Upper lobe of left lung (tissue), 6 donors: ENCODE measurements around the gene COMTD1. TPM values are rescaled to one million over a fixed set of nuclear protein-coding genes. Genes with fewer than 3 reads are reported as not detected.
A peak's percentile ranks its signal among the peaks of the same experiment; 100 is the strongest.
"Not testable (repeated sequence)": the region's sequence is repeated elsewhere in the genome, so short reads cannot be mapped to it uniquely, and the experiment has no call there.

Experiments
- ATAC-seq, 2 donors: fragments of 200-7000 bp; cut with Tn5 transposase; one replicate each; pipeline ENCODE4 v1.9.1; 2022; ENCODE audit warnings: mild to moderate bottlenecking in 2 of 2, moderate library complexity in 2 of 2; ENCODE audit not compliant: low FRiP score in 2 of 2
- DNase-seq, 2 donors: peaks; one replicate each; pipeline ENCODE4 v3.0.0-alpha.2; 2019 to 2020
- H3K27ac ChIP-seq, 4 donors: fragments of 200-600 bp; sonication (generic); one replicate each; pipeline ENCODE4 v1.5.1; 2016 to 2019
- H3K27me3 ChIP-seq, 4 donors: fragments of 200-600 bp; sonication (generic); one replicate each; pipeline ENCODE4 v1.5.1; 2017 to 2019
- H3K36me3 ChIP-seq, 4 donors: fragments of 200-600 bp; sonication (generic); one replicate each; pipeline ENCODE4 v1.5.1; 2016 to 2019
- H3K4me1 ChIP-seq, 4 donors: fragments of 200-600 bp; sonication (generic); one replicate each; pipeline ENCODE4 v1.5.1; 2018 to 2019
- H3K4me3 ChIP-seq, 4 donors: fragments of 200-600 bp; sonication (generic); one replicate each; pipeline ENCODE4 v1.5.1; 2017 to 2019; ENCODE audit warnings: mild to moderate bottlenecking in 2 of 4, moderate library complexity in 1 of 4
- H3K9me3 ChIP-seq, 4 donors: fragments of 200-600 bp; sonication (generic); one replicate each; pipeline ENCODE4 v1.5.1; 2018 to 2019
- CTCF ChIP-seq, 6 experiments: fragments of 450-650 bp in 4 of 6; fragments of 200-600 bp in 2 of 6; sonication (generic) in 2 of 6; IDR thresholded peaks; one replicate each; pipeline ENCODE4 v1.5.1; 2016 to 2019; ENCODE audit warnings: antibody characterized with exemption in 6 of 6
- EP300 ChIP-seq, 4 donors: sonication (generic); formaldehyde crosslinking; IDR thresholded peaks; one replicate each; pipeline ENCODE4 v1.5.1; 2017; ENCODE audit warnings: antibody characterized with exemption in 4 of 4, control low read depth in 2 of 4
- POLR2A ChIP-seq, 4 donors: fragments of 450-650 bp; IDR thresholded peaks; one replicate each; pipeline ENCODE4 v1.5.1; 2016 to 2017; ENCODE audit warnings: antibody characterized with exemption in 4 of 4, mild to moderate bottlenecking in 2 of 4
- POLR2AphosphoS5 ChIP-seq, 2 donors: sonication (generic); formaldehyde crosslinking; IDR thresholded peaks; one replicate each; pipeline ENCODE4 v1.5.1; 2017; ENCODE audit warnings: antibody characterized with exemption in 2 of 2
- WGBS, 2 donors: methylation state at CpG; one replicate each; pipeline ENCODE4 v1.1.5; 2017 to 2018; 5-methylcytosine and 5-hydroxymethylcytosine counted together
- total RNA-seq, 6 donors: library from RNA; depleted of rRNA in 4 of 6; stranded (reverse); fragments of >200 nt in 4 of 6; gene quantifications; one replicate each; pipeline versions ENCODE4 v1.1.0 to v1.2.1, GENCODE V29; 2016 to 2021
- donor health status: DM: no; HTN: no; CAD: no; lungs with moderate emphysema.
- donor health status: DM: no; HTN: yes; CAD: no; lungs with severe emphysema.

The COMTD1 gene
- total RNA-seq, 6 donors from 2014 or later = 28.0 to 56.6 (median 35.6) TPM

DNA sequence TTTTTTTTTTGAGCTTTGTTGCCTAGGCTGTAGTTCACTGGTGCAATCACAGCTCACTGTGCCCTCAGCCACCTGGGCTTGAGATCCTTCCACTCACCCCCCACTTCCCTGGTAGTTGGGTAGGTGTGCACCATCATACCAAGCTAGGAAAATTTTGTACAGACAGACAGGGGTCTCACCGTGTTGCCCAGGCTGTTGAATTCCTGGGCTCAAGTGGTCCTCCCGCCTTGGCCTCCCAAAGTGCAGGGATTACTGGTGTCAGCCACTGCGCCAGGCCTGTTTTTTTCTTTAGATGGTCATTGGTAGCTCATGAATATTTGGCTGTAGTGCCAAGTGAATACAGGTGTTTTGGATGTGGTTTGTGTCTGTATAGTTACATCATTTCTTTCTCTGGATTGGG is 7.5 kb downstream of the COMTD1 start:
- Histone ChIP-seq H3K36me3 (peaks cover 0 to 62% (median 22%) of the 10 kb centered on the region in 4 donors), H3K4me1 (peaks cover 44 to 62% (median 55%) of the 10 kb centered on the region in 4 donors), H3K27me3 (no peaks in the 10 kb centered on the region), H3K9me3 (no peaks in the 10 kb centered on the region), H3K27ac (peak overlapping the region in 3 of 4 donors; percentile 20 to 88 (median 44)), H3K4me3 (no peak overlapping the region)
- ATAC-seq (no peak), DNase-seq (no peak)
- no peak for TF ChIP-seq CTCF (IDR thresholded peaks at IDR 0.05)
- no peak for TF ChIP-seq EP300 (IDR thresholded peaks at IDR 0.05)
- TF ChIP-seq POLR2AphosphoS5 (IDR thresholded peaks at IDR 0.05) = no peak
- TF ChIP-seq POLR2A (IDR thresholded peaks at IDR 0.05) = no peak
- 95 to 97% methylated on average over 3 of the region's 3 CpGs for WGBS, 2 donors

GRCh38 chr10:75226656-75227055 is 9.1 kb downstream of the COMTD1 start:
- TF ChIP-seq CTCF (IDR thresholded peaks at IDR 0.05) (no peak), POLR2AphosphoS5 (IDR thresholded peaks at IDR 0.05) (no peak), EP300 (IDR thresholded peaks at IDR 0.05) (no peak), POLR2A (IDR thresholded peaks at IDR 0.05) (no peak)
- Histone ChIP-seq H3K4me1 (peaks cover 46 to 65% (median 59%) of the 10 kb centered on the region in 4 donors), H3K36me3 (peaks cover 13 to 70% (median 26%) of the 10 kb centered on the region in 4 donors)

DNA sequence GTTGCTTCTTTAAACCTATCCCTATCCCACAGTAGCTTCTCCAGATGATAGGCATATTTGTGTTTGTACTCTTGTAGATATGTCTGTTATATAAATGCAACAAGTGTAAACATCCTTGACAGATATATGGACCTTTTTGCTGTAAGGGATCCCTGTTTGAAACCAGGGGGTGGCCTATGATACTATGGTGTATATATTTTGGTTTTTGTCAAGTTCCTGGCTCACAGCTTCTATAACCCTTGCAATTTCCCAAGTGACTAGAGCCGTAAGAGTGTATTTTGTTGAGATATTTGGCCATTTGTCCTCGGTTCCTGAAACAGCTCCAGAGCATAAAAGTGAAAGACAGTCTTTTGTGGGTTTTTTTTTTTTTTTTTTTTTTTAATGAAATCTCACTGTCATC is 9.7 kb downstream of the COMTD1 start:
- 54 to 56% methylated on average over 2 of the region's 2 CpGs for WGBS, 2 donors
- no peak for DNase-seq
- Histone ChIP-seq H3K27ac (peak overlapping the region; percentile 77 to 88 (median 84)), H3K4me1 (peaks cover 46 to 65% (median 59%) of the 10 kb centered on the region in 4 donors), H3K9me3 (no peaks in the 10 kb centered on the region), H3K36me3 (peaks cover 18 to 70% (median 27%) of the 10 kb centered on the region in 4 donors), H3K4me3 (peak overlapping the region in 1 of 4 donors; percentile 11), H3K27me3 (no peaks in the 10 kb centered on the region)
- TF ChIP-seq POLR2A (IDR thresholded peaks at IDR 0.05) = no peak
- TF ChIP-seq CTCF (IDR thresholded peaks at IDR 0.05) = no peak
- no peak for TF ChIP-seq POLR2AphosphoS5 (IDR thresholded peaks at IDR 0.05)
- TF ChIP-seq EP300 (IDR thresholded peaks at IDR 0.05) = no peak
- ATAC-seq = no peak

More at GRCh38 chr10:75226656-75227055, 9.1 kb downstream of the COMTD1 start:
- Histone ChIP-seq H3K27me3 (no peaks in the 10 kb centered on the region), H3K27ac (peak overlapping the region; percentile 77 to 88 (median 84)), H3K4me3 (no peak overlapping the region), H3K9me3 (no peaks in the 10 kb centered on the region)
- no peak for DNase-seq
- no peak for ATAC-seq
- 67 to 70% methylated on average over 5 of the region's 5 CpGs for WGBS, 2 donors

DNA sequence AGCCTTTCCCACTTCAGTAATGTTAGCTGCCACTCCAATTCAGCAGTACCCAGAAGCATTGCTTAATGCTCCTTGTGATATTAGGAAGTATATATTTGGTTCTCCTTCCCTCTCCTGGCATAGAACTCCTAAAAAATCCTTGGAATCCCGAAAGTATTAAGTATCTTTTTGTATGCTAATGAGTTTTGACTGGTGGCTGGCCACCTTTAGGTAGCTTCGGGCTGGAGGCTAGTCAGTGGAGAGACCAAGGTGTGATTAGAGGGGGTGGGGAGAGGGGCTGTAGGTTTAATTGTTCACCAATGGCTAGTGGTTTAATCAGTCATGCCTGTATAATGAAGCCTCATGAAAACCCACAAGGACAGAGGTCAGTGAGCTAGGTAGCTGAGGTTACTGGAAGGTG is 12.2 kb downstream of the COMTD1 start:
- H3K27me3 ChIP-seq = no peaks in the 10 kb centered on the region
- H3K4me3 ChIP-seq = no peak overlapping the region
- H3K36me3 ChIP-seq = peaks cover 30 to 74% (median 50%) of the 10 kb centered on the region in 4 donors
- no peaks in the 10 kb centered on the region for H3K9me3 ChIP-seq
- H3K4me1 ChIP-seq = peaks cover 42 to 54% (median 51%) of the 10 kb centered on the region in 4 donors
- TF ChIP-seq POLR2AphosphoS5 (IDR thresholded peaks at IDR 0.05) (no peak), CTCF (IDR thresholded peaks at IDR 0.05) (no peak), POLR2A (IDR thresholded peaks at IDR 0.05) (no peak), EP300 (IDR thresholded peaks at IDR 0.05) (no peak)
- no peak for DNase-seq
- no peak for ATAC-seq
- H3K27ac ChIP-seq = peak overlapping the region; percentile 68 to 88 (median 82)
- 70 to 77% methylated on average over 2 of the region's 2 CpGs for WGBS, 2 donors

- ATAC-seq, H3K4me3 ChIP-seq, H3K9me3 ChIP-seq, DNase-seq, H3K27me3 ChIP-seq, H3K27ac ChIP-seq: not testable (repeated sequence)
- WGBS, 2 donors = 94% methylated on average over 8 of the region's 8 CpGs
- peaks cover 34 to 84% (median 67%) of the 10 kb centered on the region in 4 donors for H3K36me3 ChIP-seq
- H3K4me1 ChIP-seq = peaks cover 35 to 40% (median 37%) of the 10 kb centered on the region in 4 donors
These were observed 14.3 kb downstream of the COMTD1 start for GRCh38 chr10:75221492-75221891.
